HUES48 (cell line): ENCODE results near the gene PLA2G3.

Experiments used
- H3K27ac ChIP-seq: one replicate; pipeline ENCODE4 v1.7.0; 2013; ENCODE audit warnings: low read depth, low read length, inconsistent platforms
- H3K27me3 ChIP-seq: 2 replicates; pipeline ENCODE4 v1.6.1; 2013; ENCODE audit warnings: mild to moderate bottlenecking, low read length; ENCODE audit not compliant: control insufficient read depth, insufficient read depth
- H3K36me3 ChIP-seq: 2 replicates; pipeline ENCODE4 v1.6.1; 2013; ENCODE audit warnings: low read length; ENCODE audit not compliant: control insufficient read depth, insufficient read depth
- H3K4me1 ChIP-seq: 2 replicates; pipeline ENCODE4 v1.6.1; 2013; ENCODE audit warnings: mild to moderate bottlenecking, low read length; ENCODE audit not compliant: control insufficient read depth, insufficient read depth
- H3K4me3 ChIP-seq: 2 replicates; pipeline ENCODE4 v1.5.1; 2013; ENCODE audit warnings: mild to moderate bottlenecking, low read depth, low read length
- H3K9ac ChIP-seq: 2 replicates; pipeline ENCODE4 v1.6.1; 2013; ENCODE audit warnings: mild to moderate bottlenecking, low read depth, low read length, moderate library complexity
- H3K9me3 ChIP-seq: 2 replicates; pipeline ENCODE4 v1.6.1; 2013; ENCODE audit warnings: low read length; ENCODE audit not compliant: control insufficient read depth, insufficient read depth

The PLA2G3 gene

DNA sequence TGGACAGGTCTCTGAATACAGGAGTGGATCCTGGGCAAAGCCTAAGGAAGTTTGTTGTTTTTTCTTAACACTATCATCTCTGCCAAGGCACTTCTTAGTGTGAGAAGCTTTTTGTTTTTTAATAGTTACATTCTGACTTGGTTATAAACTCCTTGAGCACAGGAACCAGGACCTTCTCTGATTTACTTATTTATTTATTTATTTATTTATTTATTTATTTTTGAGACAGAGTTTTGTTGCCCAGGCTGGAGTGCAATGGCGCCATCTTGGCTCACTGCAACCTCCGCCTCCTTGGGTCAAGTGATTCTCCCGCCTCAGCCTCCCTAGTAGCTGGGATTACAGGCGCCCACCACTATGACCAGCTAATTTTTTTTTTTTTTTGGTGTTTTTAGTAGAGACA lies 30.7 kb upstream of the PLA2G3 start:
- Histone ChIP-seq H3K27ac (no peak overlapping the region), H3K9ac (no peak overlapping the region), H3K4me3 (no peak overlapping the region), H3K4me1 (no peaks in the 10 kb centered on the region), H3K9me3 (no peaks in the 10 kb centered on the region), H3K27me3 (no peaks in the 10 kb centered on the region), H3K36me3 (0 out of 2 replicates have a peak, but pooled peaks cover 4% of the 10 kb centered on the region)

DNA sequence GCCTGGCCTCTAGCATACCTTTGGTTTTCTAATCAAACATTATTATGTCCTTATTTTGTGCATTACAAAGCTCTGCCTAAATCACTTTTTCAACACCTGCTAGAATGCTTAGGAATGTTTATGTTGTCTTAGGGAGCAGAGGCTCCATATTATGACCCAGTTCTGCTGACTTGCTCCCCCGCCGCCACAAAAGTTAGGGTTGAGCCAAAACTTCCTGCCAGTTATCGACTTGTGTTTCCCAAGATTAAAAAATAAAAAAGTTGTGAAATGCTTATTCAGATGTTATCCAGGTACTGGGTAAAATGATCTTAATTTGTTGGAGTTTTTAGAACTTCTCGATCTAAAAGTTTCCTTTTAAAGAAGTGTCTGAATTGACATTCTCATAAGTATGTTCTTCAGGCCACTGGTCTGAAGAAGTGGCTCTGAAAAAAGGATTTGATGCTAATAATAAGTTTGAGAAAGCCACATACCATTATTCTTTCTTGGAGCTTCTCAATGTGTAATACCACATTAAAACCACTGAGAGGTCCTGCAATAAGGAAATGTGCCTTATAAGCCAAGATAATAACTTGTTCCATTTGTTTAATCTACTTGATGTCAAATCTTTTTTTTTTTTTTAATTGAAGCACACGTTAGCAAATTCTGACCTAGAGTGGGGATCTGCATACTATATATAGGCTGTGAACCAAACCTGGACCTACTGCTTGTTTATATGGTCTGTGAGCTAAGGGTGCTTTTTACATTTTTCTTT lies 21.9 kb upstream of the PLA2G3 start:
- no peak overlapping the region for H3K9ac ChIP-seq
- no peak overlapping the region for H3K27ac ChIP-seq
- H3K4me1 ChIP-seq = peaks cover 7% of the 10 kb centered on the region; the same call in 1 of the 2 replicates
- peaks cover 17% of the 10 kb centered on the region for H3K27me3 ChIP-seq
- no peaks in the 10 kb centered on the region for H3K9me3 ChIP-seq
- H3K36me3 ChIP-seq = peaks cover 9% of the 10 kb centered on the region
- no peak overlapping the region for H3K4me3 ChIP-seq

DNA sequence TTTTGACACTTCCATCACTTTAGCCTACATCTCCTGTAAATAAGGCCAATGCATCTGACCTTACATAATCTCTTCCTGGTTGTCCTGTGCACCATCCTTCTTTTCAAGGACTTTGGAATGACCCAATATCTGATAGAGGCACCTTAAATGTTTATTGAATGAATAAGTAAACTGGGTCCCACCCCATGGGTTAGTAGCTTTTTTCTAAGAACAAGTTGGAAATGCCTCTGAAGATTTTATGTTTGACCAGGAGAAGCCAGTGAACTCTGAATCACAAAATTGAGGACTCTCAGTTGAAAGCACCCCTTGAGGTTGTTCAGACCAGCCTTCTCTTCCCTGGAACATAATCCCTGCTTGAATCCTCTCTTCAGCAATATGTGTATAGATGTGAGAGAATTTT lies 21.1 kb upstream of the PLA2G3 start:
- peak overlapping the region; percentile 97 for H3K4me3 ChIP-seq
- H3K27ac ChIP-seq = no peak overlapping the region
- peaks cover 19% of the 10 kb centered on the region for H3K27me3 ChIP-seq
- H3K36me3 ChIP-seq = peaks cover 9% of the 10 kb centered on the region
- H3K9ac ChIP-seq = no peak overlapping the region
- no peaks in the 10 kb centered on the region for H3K9me3 ChIP-seq
- peaks cover 7% of the 10 kb centered on the region; the same call in 1 of the 2 replicates for H3K4me1 ChIP-seq

DNA sequence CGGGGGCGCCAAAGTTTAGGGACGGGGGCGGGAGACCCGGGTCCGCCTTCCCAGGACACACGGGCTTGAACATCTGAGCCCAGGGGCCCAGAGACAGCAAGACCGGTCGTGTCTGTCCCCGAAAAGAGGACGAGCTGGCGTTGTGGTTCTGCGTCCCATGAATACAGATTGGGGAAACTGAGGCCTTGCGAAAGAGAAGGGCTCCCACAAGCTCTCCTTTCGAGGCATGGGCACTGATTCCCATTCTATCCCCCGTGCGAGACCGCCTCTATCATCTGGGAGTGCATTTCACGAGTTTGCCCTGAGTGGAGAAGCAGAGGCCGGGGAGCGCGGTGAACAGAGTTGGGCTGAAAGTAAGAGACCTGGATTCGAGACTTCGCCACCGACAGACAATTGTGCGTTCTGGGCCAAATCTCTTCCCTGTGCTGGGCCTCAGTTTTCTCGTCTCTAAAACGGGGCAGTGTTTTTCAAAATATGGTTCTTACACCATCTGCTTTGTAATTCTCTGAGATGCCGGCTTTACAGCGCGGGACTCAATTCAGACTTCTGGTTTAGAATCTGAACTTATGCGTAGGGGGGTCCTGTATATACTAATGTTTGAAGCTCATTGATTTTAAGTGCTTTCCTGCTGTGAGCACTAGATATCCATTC lies 20.1 kb upstream of the PLA2G3 start:
- Histone ChIP-seq H3K4me3 (peak overlapping the region; percentile 97), H3K9ac (peak overlapping the region; percentile 35), H3K4me1 (peaks cover 7% of the 10 kb centered on the region; the same call in 1 of the 2 replicates), H3K36me3 (peaks cover 5% of the 10 kb centered on the region), H3K9me3 (no peaks in the 10 kb centered on the region), H3K27ac (peak overlapping the region; percentile 26), H3K27me3 (peaks cover 22% of the 10 kb centered on the region)

DNA sequence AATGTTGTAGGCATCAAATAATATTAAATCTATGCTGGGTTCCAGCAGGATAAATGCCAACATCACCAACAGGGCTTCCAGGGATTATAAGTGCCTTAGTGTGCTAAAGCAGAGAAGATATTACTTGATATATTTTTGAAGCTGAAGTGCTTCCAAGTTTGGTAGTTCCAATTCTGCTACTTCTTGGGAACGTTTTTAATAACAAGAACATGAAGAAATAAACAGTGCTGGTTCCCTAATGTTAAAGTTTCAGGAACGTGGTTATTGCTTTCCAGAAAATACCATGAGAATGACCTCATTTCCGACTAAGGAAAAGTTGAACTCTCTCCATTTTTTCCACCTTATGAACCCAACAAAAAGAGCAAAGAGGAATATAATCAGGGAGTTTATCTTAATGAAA lies 15.1 kb upstream of the PLA2G3 start:
- H3K27ac ChIP-seq = no peak overlapping the region

DNA sequence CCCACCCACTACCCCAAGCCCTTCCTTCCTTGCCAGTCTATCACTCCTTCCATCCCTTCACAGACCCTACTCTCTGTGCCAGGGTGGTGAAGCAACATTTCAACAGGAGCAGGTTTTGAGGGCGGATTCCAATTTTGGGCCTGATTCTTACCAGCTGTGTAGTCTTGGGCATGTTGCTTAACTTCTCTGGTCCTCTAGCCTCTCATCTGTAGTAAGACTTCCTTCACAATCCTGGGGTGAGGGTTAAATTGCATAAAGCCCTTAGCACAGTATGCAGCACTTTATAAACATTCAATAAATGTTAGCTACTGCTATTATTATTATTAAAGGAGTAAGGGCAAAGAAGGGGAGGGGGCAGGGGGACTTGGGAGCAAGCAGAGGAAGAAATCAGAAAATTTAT lies 14.7 kb upstream of the PLA2G3 start:
- peaks cover 22% of the 10 kb centered on the region for H3K27me3 ChIP-seq
- H3K4me3 ChIP-seq = no peak overlapping the region
- H3K9ac ChIP-seq = no peak overlapping the region
- H3K36me3 ChIP-seq = no peaks in the 10 kb centered on the region
- H3K4me1 ChIP-seq = no peaks in the 10 kb centered on the region
- no peak overlapping the region for H3K27ac ChIP-seq
- H3K9me3 ChIP-seq = no peaks in the 10 kb centered on the region

More for the DNA sequence above, 15.1 kb upstream of the PLA2G3 start:
- no peaks in the 10 kb centered on the region for H3K9me3 ChIP-seq
- H3K9ac ChIP-seq = no peak overlapping the region
- no peak overlapping the region for H3K4me3 ChIP-seq
- no peaks in the 10 kb centered on the region for H3K36me3 ChIP-seq
- peaks cover 22% of the 10 kb centered on the region for H3K27me3 ChIP-seq
- no peaks in the 10 kb centered on the region for H3K4me1 ChIP-seq

DNA sequence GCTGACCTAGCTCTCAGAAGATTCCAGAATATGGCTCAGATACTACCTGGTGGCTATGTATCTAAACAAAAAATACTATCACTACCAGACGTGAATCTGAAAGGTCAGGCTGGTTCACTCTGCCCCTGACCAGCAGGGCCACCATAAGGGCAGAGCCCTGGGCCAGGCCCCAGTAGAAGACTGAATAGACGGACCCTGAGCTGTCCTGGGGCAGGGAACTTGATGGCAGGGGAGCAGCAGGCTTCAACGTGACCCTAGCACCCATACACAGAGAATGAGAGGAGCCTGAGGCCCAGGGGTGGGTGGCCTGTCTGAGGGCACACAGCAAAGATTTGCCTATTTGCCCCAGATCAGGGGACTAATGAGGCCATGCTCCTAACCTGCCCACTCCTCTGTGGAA lies 13.0 kb upstream of the PLA2G3 start:
- no peak overlapping the region for H3K27ac ChIP-seq
- H3K9ac ChIP-seq = no peak overlapping the region
- peaks cover 12% of the 10 kb centered on the region for H3K27me3 ChIP-seq
- no peaks in the 10 kb centered on the region for H3K36me3 ChIP-seq
- H3K9me3 ChIP-seq = no peaks in the 10 kb centered on the region
- H3K4me1 ChIP-seq = no peaks in the 10 kb centered on the region
- no peak overlapping the region for H3K4me3 ChIP-seq

DNA sequence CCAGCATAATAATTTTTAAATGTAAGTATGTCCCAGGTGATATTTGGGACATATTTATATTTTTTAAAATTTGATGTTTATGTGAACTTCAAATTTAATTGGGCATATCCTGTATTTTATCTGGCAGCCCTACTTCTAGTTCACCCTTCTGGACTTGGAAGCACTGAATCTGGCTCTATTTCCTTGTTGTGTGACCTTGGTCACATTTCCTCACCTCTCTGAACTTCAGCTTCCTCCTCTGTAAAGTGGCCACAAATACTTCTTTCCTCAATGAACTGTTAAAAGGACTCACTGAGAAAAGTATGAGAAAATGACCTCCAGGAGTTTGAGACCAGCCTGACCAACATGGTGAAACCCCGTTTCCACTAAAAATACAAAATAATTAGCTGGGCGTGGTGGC lies 11.6 kb upstream of the PLA2G3 start:
- no peak overlapping the region for H3K27ac ChIP-seq
- H3K4me1 ChIP-seq = no peaks in the 10 kb centered on the region
- no peak overlapping the region for H3K4me3 ChIP-seq
- H3K9me3 ChIP-seq = peaks cover 9% of the 10 kb centered on the region
- H3K36me3 ChIP-seq = no peaks in the 10 kb centered on the region
- 0 out of 2 replicates have a peak, but pooled peaks cover 4% of the 10 kb centered on the region for H3K27me3 ChIP-seq
- no peak overlapping the region for H3K9ac ChIP-seq

DNA sequence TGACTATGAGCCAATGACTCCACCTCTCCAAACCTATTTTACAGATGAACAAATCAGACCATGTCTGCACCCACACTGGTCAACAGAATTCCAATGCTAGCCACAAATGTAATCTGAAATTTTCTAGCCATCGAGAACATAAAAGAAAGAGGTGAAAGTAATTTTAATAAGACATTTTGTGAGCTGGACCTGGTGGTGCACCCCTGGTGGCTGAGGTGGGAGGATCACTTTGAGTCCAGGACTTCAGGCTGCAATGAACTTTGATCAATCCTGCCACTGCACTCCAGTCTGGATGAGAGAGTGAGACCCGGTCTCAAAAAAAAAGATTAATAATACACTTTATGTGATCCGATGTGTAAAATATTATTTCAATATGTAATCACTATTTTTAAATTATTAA lies 10.3 kb upstream of the PLA2G3 start:
- Histone ChIP-seq H3K9ac (no peak overlapping the region), H3K4me1 (no peaks in the 10 kb centered on the region), H3K27me3 (no peaks in the 10 kb centered on the region), H3K36me3 (no peaks in the 10 kb centered on the region), H3K27ac (no peak overlapping the region), H3K4me3 (no peak overlapping the region), H3K9me3 (peaks cover 11% of the 10 kb centered on the region)

DNA sequence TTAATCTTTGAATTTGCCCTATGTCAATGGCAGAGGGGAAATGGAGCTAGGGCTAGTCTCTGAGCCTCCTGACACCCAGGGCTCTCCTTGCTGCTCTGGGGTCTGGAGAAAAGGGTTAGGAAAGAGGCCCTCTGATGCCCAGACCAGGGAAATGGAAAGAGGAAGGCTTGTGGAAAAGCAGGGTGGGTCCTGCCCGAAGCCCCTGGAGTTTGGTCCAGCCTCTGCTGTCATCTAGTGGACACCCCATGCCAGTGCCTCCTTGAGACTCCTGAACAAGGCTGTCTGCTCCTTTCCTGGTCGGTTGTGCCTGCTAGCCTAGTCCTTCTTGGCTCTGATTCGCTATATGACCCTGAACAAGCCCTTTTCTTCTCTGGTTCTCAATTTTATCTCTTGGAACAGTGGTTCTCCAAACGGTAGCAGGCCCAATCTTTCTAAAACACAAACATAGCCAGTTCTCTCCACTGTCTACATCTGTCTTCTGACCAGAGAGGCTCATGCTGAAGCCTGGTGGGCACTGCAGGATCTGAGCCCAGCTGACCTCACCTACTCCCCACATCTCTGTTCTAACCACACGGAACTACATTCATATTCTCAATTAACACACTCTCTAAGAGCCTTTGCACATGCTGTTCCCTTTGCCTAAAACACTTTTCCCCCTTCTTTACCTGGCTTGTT lies 8.8 kb upstream of the PLA2G3 start:
- Histone ChIP-seq H3K27me3 (no peaks in the 10 kb centered on the region), H3K9ac (no peak overlapping the region), H3K9me3 (peaks cover 11% of the 10 kb centered on the region), H3K27ac (no peak overlapping the region), H3K4me3 (no peak overlapping the region), H3K36me3 (no peaks in the 10 kb centered on the region), H3K4me1 (no peaks in the 10 kb centered on the region)

DNA sequence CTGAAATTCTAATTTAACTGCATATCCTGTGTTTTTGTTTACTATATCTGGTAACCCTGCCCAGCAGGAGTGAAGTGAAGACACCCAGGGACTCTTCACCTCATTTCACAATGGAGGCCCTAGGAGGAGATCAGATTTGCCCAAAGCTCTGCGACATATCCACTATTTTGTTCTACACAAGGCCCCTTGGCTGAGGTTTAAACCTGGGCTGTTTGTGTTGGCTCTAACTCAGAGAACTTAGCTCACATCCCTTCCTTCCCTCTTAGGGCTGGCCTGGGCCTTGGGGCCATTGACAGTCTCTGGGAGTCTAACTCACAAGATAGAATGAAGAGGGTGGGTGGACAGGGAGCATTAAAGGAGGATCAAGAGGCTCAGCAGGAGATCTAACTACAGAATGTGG lies 8.2 kb upstream of the PLA2G3 start:
- Histone ChIP-seq H3K27ac (no peak overlapping the region), H3K4me1 (no peaks in the 10 kb centered on the region), H3K27me3 (no peaks in the 10 kb centered on the region), H3K9me3 (peaks cover 11% of the 10 kb centered on the region), H3K4me3 (no peak overlapping the region), H3K9ac (no peak overlapping the region), H3K36me3 (no peaks in the 10 kb centered on the region)
